Astrocyte (in vitro differentiated cells and primary cell): ENCODE measurements around the gene ACTN1.

Source experiments
- CTCF ChIP-seq: IDR thresholded peaks from 2 replicates; pipeline ENCODE4 v1.5.1; 2011; ENCODE audit warnings: low read depth, mild to moderate bottlenecking, inconsistent platforms, low read length, moderate library complexity; ENCODE audit not compliant: insufficient read depth
- EZH2 ChIP-seq: IDR thresholded peaks from 2 replicates; pipeline ENCODE4 v1.6.1; 2012; ENCODE audit warnings: mild to moderate bottlenecking, low read length, inconsistent platforms; ENCODE audit not compliant: insufficient read depth

- no peak for TF ChIP-seq CTCF
- TF ChIP-seq EZH2: no peak
These were observed 11.6 kb downstream of the ACTN1 start for GRCh38 chr14:68967459-68967940.
